Inflammatory macrophage treated with lipopolysaccharide for 4 hours (primary cell): ENCODE data around the gene ATP13A2.

Source experiments
- DNase-seq: peaks from one replicate; pipeline ENCODE4 v3.0.0-alpha.2; 2020

ATP13A2 gene

DNA sequence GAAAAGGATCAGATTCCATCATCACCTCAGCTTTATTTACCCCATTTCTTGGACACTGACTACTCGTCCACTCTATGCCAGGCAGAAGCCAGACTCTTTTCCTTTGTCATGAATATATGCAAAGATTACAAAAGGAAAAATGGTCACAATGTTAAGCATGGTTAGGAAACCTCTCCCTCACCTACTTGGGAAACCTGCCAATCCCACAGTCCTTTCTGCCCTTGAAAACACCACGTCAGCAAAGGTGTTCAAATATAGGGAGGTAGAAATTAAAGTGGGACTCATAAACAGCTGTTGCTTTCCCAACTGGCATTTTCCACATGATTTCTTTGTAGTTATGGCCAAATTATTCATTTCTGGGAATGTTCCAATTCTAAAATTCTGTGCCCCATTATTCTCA, 16.2 kb upstream of the ATP13A2 start:
- DNase-seq: no peak

GRCh38 chr1:17027403-17027802, 15.7 kb upstream of the ATP13A2 start:
- peak; percentile 69 for DNase-seq

GRCh38 chr1:17024721-17025120, 13.0 kb upstream of the ATP13A2 start:
- no peak for DNase-seq

DNA sequence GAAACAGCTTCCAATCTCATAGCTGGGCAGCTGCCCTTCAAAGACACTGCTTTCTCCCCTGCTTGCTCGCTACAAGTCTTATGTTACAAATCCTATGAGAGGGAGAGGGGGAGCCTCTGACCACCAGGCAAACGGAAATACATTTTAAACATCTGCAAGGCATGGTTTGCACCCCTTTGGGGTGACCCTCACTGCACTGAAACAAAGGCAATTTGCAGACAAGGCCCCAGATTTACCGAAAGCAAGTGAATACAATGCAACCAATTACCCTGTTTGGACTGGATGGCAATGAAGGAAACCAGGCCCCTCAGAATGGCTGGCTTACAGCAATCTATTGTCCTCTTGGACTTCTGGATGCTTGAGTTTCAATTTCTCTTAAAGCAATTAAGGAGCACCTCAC, 11.8 kb upstream of the ATP13A2 start:
- DNase-seq: no peak

GRCh38 chr1:17023102-17023501, 11.4 kb upstream of the ATP13A2 start:
- DNase-seq: peak; percentile 78

- no peak for DNase-seq
These were observed 10.2 kb upstream of the ATP13A2 start for GRCh38 chr1:17021896-17022295.

- no peak for DNase-seq
These were observed 8.8 kb upstream of the ATP13A2 start for GRCh38 chr1:17020502-17020901.

DNA sequence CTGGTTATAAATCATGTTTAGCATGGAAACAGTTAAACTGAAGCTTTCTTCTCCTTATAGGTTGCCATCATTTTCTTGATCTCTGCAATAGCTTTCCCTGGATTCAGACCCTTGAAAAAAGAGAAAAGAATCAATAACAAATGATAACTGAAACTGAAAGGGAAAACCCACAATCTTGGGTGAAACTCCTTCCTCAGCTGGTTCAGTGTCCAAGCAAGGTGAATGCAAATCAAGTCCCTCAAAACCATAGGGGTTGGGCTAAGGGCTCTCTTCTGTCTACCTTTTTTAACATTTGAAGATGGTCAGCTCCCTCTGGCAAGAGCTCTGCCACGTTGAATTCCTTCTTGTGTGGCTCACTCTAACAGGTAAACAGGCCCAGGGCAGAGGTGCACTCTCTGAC, 7.1 kb upstream of the ATP13A2 start:
- DNase-seq: no peak

- no peak for DNase-seq
These were observed 5.7 kb upstream of the ATP13A2 start for GRCh38 chr1:17017435-17017834.

DNA sequence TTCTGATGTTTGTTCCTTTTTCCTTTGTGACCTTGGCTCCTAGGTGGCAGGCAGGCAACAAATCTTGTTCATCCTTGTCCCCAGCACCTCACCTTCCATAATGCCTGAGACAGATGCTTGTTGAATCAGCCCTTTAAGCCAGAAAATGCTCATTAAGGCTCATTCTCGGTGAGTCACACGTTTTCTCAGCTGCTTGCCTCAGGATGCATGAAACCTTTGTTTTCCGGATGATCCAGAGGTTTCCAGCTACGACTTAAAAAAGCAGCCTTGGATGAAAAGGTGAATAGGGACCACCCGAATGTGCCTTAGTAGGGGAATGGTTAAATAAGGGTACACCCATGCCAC, 4.6 kb upstream of the ATP13A2 start:
- DNase-seq: no peak

- no peak for DNase-seq
These were observed 3.2 kb upstream of the ATP13A2 start for GRCh38 chr1:17014671-17015567.

- DNase-seq: peak; percentile 90
These were observed 2.0 kb upstream of the ATP13A2 start for GRCh38 chr1:17013491-17014320.

DNA sequence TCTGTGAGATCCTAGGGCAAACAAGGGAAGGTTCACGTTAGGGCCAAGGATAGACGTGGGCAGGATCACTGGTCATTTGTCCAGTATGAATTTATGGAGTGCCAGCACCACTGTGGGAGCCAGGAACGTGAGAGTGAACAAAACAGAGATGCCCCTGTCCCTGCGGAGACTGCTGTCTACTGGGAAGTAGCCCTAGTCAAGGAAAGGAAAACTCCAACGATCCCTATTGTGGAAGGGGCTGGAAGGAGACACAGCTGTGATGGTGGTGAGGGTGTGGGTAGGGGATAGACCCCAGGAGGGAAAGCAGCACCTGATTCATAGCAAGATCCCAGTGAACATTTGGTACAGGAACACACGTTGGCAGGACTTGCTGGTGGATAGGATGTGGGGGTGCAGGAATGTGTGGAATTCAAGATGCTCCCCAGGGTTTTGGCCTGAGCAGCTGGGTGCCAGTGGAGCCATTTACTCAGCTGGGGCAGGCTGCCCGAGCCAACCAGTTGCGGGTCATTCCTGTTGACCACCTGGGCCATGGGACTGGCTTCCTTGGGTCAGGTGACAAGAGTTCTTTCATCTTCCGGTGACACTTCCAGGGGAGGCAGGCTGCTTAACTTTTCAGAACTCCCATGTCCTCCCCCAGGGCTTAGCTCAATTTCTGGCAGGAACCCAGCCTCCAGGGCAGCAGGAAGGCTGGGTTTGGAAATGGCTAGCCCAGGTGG, 1.2 kb upstream of the ATP13A2 start:
- DNase-seq: no peak

DNA sequence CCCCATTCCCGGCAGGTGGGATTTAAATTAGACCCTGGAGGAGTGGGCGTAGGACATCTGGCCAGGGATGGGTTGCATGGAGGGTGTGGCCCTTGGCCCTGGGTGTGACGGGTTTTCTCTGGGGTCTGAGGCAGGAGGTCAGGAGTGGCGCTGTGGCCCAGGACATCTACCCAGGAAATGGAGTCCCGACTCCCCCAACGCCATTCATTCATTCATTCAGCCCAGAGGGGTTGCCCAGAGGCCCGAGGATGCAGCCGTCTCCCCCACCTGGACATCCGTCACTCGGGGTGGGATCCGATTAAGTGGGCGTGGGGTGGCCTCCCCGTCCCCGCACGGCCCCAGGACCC, 663 bp downstream of the ATP13A2 start:
- no peak for DNase-seq

GRCh38 chr1:17009706-17010105, 2.0 kb downstream of the ATP13A2 start:
- peak; percentile 80 for DNase-seq

- no peak for DNase-seq
These were observed 3.4 kb downstream of the ATP13A2 start for GRCh38 chr1:17008208-17008855.

- no peak for DNase-seq
These were observed 4.6 kb downstream of the ATP13A2 start for GRCh38 chr1:17007121-17007520.

GRCh38 chr1:17005365-17005740, 6.4 kb downstream of the ATP13A2 start:
- DNase-seq: no peak

DNA sequence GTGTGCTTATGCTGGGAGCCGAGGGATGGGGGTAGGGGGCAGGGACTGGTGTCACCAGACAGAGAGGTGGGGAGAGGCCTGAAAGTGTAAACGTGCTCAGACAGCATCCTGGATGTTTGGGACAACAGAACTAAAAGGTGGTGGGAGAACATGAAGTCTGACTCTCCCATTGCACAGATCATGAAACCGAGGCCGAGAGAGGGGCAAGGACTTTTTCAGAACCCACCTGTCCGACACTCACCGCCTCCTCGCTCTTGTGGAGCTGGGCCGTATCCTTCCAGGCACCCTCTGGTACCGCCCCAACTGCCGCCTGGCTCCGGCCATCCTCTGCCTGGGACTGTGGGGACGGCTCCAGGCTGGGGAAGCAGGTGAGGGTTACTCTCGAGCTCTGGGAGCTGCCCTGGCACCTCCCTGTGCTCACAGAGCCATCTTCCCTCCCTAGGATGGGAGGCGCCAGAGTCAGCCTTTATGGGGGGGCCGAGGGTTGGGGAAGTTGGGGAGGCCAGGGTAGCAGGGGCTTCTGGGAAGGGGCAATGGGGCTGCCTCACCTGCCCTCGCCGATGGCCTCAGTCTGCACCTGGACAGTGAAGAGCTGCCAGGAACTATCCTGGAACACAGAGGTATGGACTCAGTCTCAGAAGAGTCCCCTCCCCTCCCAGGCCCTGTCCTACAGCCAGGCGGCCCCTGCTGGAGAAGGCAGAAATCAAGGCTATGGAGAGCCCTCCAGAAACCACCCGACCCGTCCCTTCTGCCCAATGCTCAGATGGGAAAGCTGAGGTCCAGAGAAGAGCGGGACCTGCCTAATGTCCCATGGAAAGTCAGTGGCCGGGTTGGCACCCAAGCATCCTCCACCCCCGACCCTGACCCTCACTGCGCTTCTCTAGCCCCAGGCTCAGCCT, 7.0 kb downstream of the ATP13A2 start:
- DNase-seq: no peak

DNA sequence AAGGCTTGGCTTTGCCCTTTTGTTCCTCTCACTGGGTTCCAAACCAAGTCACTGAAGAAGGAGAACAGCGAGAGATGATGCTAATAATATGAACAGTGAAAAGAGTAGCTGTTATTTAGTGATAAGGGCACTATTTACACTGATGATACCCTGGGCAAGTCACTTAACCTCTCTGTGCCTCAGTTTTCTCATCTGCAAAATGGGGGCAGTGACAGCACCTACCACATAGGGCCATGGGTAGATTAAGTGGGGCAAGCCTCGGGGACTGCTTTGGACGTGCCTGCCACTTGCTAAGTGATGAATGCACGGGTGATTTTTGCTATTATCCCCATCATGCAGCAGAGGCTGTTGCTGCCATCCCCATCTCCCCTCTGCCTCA, 9.2 kb downstream of the ATP13A2 start:
- no peak for DNase-seq

DNA sequence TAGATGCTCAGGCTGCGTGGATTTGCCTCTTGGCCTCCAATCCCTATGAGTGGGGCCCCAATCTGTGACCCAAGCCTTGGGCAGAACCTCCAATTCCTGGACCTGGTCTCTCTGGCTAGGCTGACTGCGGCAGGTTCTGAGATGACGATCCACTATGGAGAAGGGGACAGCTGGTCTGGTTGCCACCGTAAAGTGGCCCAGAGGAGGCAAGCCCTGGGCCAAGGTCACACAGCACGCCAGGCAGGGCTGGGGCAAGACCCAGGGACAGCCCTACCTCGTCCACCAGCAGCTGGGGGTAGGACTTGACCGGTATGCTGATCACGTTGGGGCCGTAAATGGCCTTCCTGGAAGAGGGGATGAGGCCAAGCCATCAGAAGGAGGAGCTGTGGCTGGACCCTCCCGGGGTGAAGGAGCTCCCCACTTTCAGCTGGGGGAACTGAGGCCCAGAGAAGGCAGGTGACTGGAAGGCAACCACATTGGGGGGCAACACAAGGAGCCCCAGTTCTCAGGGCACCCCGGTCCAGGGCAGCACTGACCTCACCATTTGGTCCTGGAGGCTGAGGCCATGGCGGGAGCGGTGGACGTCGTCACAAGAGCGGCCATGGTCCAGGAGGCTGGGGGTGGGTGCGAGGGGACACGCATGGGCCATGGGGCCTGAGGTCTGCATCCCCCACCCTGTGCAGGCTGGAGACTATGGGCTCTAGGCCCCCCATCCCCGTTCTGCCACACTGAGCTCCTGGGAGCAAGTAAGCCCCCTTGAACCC, 9.8 kb downstream of the ATP13A2 start:
- DNase-seq: no peak
